ENCODE data around the gene HNF4A. TPM values are rescaled to one million over a fixed set of nuclear protein-coding genes. Genes with fewer than 3 reads are reported as not detected.

HNF4A gene
- total and polyA plus RNA-seq, 4 experiments from 2014 or later = not detected

- no peaks in the 10 kb centered on the region for H3K27me3 ChIP-seq (ENCODE audit: insufficient read depth, low read length)
- no peaks in the 10 kb centered on the region for H3K9me3 ChIP-seq (ENCODE audit: control insufficient read depth in 1 of 2, low read length in 2 of 2)
- no peak overlapping the region for H3K4me3 ChIP-seq (ENCODE audit: low read length in 2 of 2)
- no peaks in the 10 kb centered on the region for H3K9me3 Mint-ChIP-seq
- H3K4me1 ChIP-seq (ENCODE audit: insufficient read depth, low read length) = no peaks in the 10 kb centered on the region
- H3K36me3 Mint-ChIP-seq = no peaks in the 10 kb centered on the region
- H3K27ac Mint-ChIP-seq = no peak overlapping the region
- CTCF ChIA-PET (ENCODE audit: partially characterized antibody) = interaction anchor here (0.7 to 1.1 kb wide), 3 partner anchors 13 to 1929 kb away, joined by 3 to 6 read pairs (median 3); no protein-coding TSS in a partner anchor
- no peaks in the 10 kb centered on the region for H3K4me1 Mint-ChIP-seq
- POLR2A ChIA-PET (ENCODE audit: partially characterized antibody) = no interaction called here
- DNase-seq = no peak
- intact Hi-C loops (cut with micrococcal nuclease) = no loop called here
- H3K27ac ChIP-seq (ENCODE audit: low read depth, low read length) = no peak overlapping the region
- peaks cover 0 to 1% of the 10 kb centered on the region in 2 donors for H3K27me3 Mint-ChIP-seq
- no peak overlapping the region for H3K4me3 Mint-ChIP-seq
- no peaks in the 10 kb centered on the region for H3K36me3 ChIP-seq (ENCODE audit: insufficient read depth, low read length)
Observed at GRCh38 chr20:44367746-44368145, 12.2 kb downstream of the HNF4A start.

DNA sequence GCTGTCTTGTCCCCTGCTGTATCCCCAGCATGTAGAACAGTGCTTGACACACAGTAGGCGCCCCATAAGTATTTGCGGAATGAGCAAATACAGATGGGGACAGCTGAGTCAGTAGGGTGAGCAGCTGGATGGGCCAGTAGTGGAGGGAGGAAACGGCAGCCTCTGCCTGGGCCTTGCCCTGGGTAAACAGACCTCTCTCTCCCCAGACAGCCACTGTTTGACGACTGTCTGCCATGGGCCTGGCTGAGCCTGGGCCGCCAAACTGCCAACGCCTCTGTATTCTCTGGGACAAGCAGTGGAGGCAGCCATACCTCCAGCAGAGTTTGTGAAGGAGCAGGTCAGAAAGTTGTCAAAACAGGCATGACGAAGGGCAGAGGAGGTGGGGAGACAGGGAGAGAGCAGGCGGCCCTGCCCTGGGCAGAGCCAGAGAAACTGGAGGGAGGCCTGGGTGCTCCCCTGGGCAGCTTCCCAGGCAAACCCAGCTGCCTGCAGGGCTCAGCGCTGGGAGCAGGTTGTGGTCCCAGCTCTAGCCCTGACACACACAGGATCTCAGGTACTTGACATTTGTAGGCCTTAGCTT, 15.2 kb downstream of the HNF4A start:
- no peak overlapping the region for H3K27ac ChIP-seq (ENCODE audit: low read depth, low read length)
- no peaks in the 10 kb centered on the region for H3K27me3 ChIP-seq (ENCODE audit: insufficient read depth, low read length)
- CTCF ChIA-PET (ENCODE audit: partially characterized antibody) = interaction anchor here (1.7 kb wide), 1 partner anchor 14 kb away, joined by 5 read pairs; no protein-coding TSS in a partner anchor
- no peaks in the 10 kb centered on the region for H3K4me1 ChIP-seq (ENCODE audit: insufficient read depth, low read length)
- H3K4me1 Mint-ChIP-seq = no peaks in the 10 kb centered on the region
- peaks cover 0 to 2% (median 0%) of the 10 kb centered on the region in 8 donors for H3K9me3 Mint-ChIP-seq
- no peak overlapping the region for H3K4me3 Mint-ChIP-seq
- no peaks in the 10 kb centered on the region for H3K36me3 Mint-ChIP-seq
- no peak overlapping the region for H3K27ac Mint-ChIP-seq
- POLR2A ChIA-PET (ENCODE audit: partially characterized antibody) = no interaction called here
- H3K4me3 ChIP-seq (ENCODE audit: low read length in 2 of 2) = no peak overlapping the region
- no peaks in the 10 kb centered on the region for H3K9me3 ChIP-seq (ENCODE audit: control insufficient read depth in 1 of 2, low read length in 2 of 2)
- H3K27me3 Mint-ChIP-seq = peaks cover 3 to 10% of the 10 kb centered on the region in 2 donors
- DNase-seq = no peak
- intact Hi-C loops (cut with micrococcal nuclease) = no loop called here
- no peaks in the 10 kb centered on the region for H3K36me3 ChIP-seq (ENCODE audit: insufficient read depth, low read length)

DNA sequence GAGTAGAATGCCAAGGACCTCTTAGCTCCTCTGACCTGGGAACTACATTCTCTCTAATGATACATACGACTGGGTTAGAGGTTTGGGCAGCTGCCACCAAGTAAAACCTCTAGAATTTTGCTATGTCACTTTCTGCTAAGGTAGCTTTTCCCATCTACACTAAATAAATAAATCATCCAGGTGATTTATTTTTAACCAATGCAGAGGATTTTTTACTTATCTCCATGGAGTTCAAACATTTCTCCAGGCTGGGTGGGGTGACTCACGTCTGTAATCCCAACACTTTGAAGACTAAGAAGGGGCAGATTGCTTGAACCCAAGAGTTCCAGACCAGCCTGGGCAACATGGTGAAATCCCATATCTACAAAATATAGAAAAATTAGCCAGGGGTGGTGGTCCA, 27.1 kb downstream of the HNF4A start:
- no peak for DNase-seq
- ChIA-PET CTCF (ENCODE audit: partially characterized antibody) (interaction anchor here (0.7 to 7.1 kb wide), 6 partner anchors 58 to 316 kb away, joined by 3 to 95 read pairs (median 4); partner anchors contain the start of gene FITM2), POLR2A (ENCODE audit: partially characterized antibody) (no interaction called here)
- H3K9me3 Mint-ChIP-seq = no peaks in the 10 kb centered on the region
- no peaks in the 10 kb centered on the region for H3K9me3 ChIP-seq (ENCODE audit: control insufficient read depth in 1 of 2, low read length in 2 of 2)
- no peaks in the 10 kb centered on the region for H3K4me1 ChIP-seq (ENCODE audit: insufficient read depth, low read length)
- H3K27ac ChIP-seq (ENCODE audit: low read depth, low read length) = no peak overlapping the region
- peaks cover 0 to 4% (median 1%) of the 10 kb centered on the region in 4 donors for H3K4me1 Mint-ChIP-seq
- no peak overlapping the region for H3K27ac Mint-ChIP-seq
- H3K4me3 Mint-ChIP-seq = no peak overlapping the region
- intact Hi-C loops (cut with micrococcal nuclease) = loop anchor here (5.0 kb wide), 1 partner anchor 70 kb away; the partner anchor contains the start of gene FITM2
- H3K27me3 ChIP-seq (ENCODE audit: insufficient read depth, low read length) = no peaks in the 10 kb centered on the region
- peaks cover 5 to 9% of the 10 kb centered on the region in 2 donors for H3K27me3 Mint-ChIP-seq
- no peak overlapping the region for H3K4me3 ChIP-seq (ENCODE audit: low read length in 2 of 2)
- no peaks in the 10 kb centered on the region for H3K36me3 Mint-ChIP-seq
- H3K36me3 ChIP-seq (ENCODE audit: insufficient read depth, low read length) = no peaks in the 10 kb centered on the region

DNA sequence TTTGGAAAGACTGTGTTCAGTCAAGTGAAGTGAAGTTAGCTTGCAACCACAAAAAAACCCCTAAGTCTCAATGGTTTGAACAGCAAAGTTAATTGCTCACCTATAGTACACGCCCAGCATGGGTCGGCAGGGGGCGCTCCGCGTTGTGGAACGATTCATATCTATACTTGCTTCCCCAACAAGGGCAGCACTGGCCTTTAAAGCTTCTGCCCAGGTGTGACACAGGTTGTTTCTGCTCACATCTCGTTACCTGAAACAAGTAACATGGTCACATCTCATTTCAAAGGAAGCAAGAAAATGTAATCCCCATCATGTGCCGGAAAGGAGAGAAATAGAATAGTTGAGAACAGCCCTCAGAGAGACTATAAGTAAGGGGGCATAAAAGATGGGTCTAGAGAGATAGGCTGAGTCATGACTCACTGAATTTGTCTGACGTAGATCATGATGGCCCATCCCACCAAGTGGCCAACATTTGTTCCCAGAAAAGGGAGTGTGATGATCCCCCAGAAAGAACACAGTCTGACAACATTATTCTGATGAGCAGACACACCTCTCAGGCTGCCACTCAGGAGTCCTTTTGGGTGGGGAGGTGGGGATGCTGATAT, 29.0 kb downstream of the HNF4A start:
- Histone ChIP-seq H3K9me3 (ENCODE audit: control insufficient read depth in 1 of 2, low read length in 2 of 2) (no peaks in the 10 kb centered on the region), H3K36me3 (ENCODE audit: insufficient read depth, low read length) (no peaks in the 10 kb centered on the region), H3K27ac (ENCODE audit: low read depth, low read length) (no peak overlapping the region), H3K4me1 (ENCODE audit: insufficient read depth, low read length) (no peaks in the 10 kb centered on the region), H3K27me3 (ENCODE audit: insufficient read depth, low read length) (no peaks in the 10 kb centered on the region), H3K4me3 (ENCODE audit: low read length in 2 of 2) (no peak overlapping the region)
- H3K4me3 Mint-ChIP-seq = no peak overlapping the region
- ChIA-PET CTCF (ENCODE audit: partially characterized antibody) (interaction anchor here (0.6 to 7.1 kb wide), 20 partner anchors 9 to 484 kb away, joined by 3 to 95 read pairs (median 4); partner anchors contain the start of genes ADA and FITM2), POLR2A (ENCODE audit: partially characterized antibody) (no interaction called here)
- intact Hi-C loops (cut with micrococcal nuclease) = loop anchor here (1.0 to 5.0 kb wide), 7 partner anchors 72 to 483 kb away; partner anchors contain the start of genes FITM2 and SERINC3
- H3K36me3 Mint-ChIP-seq = no peaks in the 10 kb centered on the region
- peak; percentile 64 to 70 (median 67) for DNase-seq
- H3K4me1 Mint-ChIP-seq = peaks cover 2 to 11% (median 6%) of the 10 kb centered on the region in 4 donors
- peak overlapping the region in 1 of 7 donors; percentile 50 for H3K27ac Mint-ChIP-seq
- peaks cover 8 to 15% of the 10 kb centered on the region in 2 donors for H3K27me3 Mint-ChIP-seq
- H3K9me3 Mint-ChIP-seq = no peaks in the 10 kb centered on the region

- H3K27ac ChIP-seq (ENCODE audit: low read depth, low read length) = no peak overlapping the region
- intact Hi-C loops (cut with micrococcal nuclease) = loop anchor here (1.0 to 5.0 kb wide), 5 partner anchors 74 to 479 kb away; partner anchors contain the start of gene SERINC3
- no peaks in the 10 kb centered on the region for H3K27me3 ChIP-seq (ENCODE audit: insufficient read depth, low read length)
- H3K36me3 ChIP-seq (ENCODE audit: insufficient read depth, low read length) = no peaks in the 10 kb centered on the region
- no peaks in the 10 kb centered on the region for H3K36me3 Mint-ChIP-seq
- H3K4me3 Mint-ChIP-seq = no peak overlapping the region
- H3K4me3 ChIP-seq (ENCODE audit: low read length in 2 of 2) = no peak overlapping the region
- H3K27me3 Mint-ChIP-seq = peaks cover 8 to 17% of the 10 kb centered on the region in 2 donors
- POLR2A ChIA-PET (ENCODE audit: partially characterized antibody) = no interaction called here
- H3K4me1 ChIP-seq (ENCODE audit: insufficient read depth, low read length) = no peaks in the 10 kb centered on the region
- no peaks in the 10 kb centered on the region for H3K9me3 Mint-ChIP-seq
- no peaks in the 10 kb centered on the region for H3K9me3 ChIP-seq (ENCODE audit: control insufficient read depth in 1 of 2, low read length in 2 of 2)
- no peak overlapping the region for H3K27ac Mint-ChIP-seq
- DNase-seq = peak; percentile 41 to 69 (median 46)
- CTCF ChIA-PET (ENCODE audit: partially characterized antibody) = interaction anchor here (0.9 to 3.0 kb wide), 6 partner anchors 170 to 226 kb away, joined by 3 to 26 read pairs (median 3); no protein-coding TSS in a partner anchor
- peaks cover 2 to 11% (median 6%) of the 10 kb centered on the region in 4 donors for H3K4me1 Mint-ChIP-seq
Observed at GRCh38 chr20:44388466-44389023, 33.0 kb downstream of the HNF4A start.

GRCh38 chr20:44389871-44390270, 34.4 kb downstream of the HNF4A start:
- DNase-seq = no peak
- peaks cover 6 to 15% of the 10 kb centered on the region in 2 donors for H3K27me3 Mint-ChIP-seq
- no peaks in the 10 kb centered on the region for H3K36me3 Mint-ChIP-seq
- H3K9me3 Mint-ChIP-seq = no peaks in the 10 kb centered on the region
- no peaks in the 10 kb centered on the region for H3K36me3 ChIP-seq (ENCODE audit: insufficient read depth, low read length)
- intact Hi-C loops (cut with micrococcal nuclease) = loop anchor here (5.0 kb wide), 3 partner anchors 72 to 273 kb away; partner anchors contain the start of gene SERINC3
- H3K4me3 Mint-ChIP-seq = no peak overlapping the region
- POLR2A ChIA-PET (ENCODE audit: partially characterized antibody) = no interaction called here
- no peak overlapping the region for H3K27ac ChIP-seq (ENCODE audit: low read depth, low read length)
- H3K27ac Mint-ChIP-seq = no peak overlapping the region
- no peaks in the 10 kb centered on the region for H3K9me3 ChIP-seq (ENCODE audit: control insufficient read depth in 1 of 2, low read length in 2 of 2)
- no peaks in the 10 kb centered on the region for H3K4me1 ChIP-seq (ENCODE audit: insufficient read depth, low read length)
- no peaks in the 10 kb centered on the region for H3K27me3 ChIP-seq (ENCODE audit: insufficient read depth, low read length)
- CTCF ChIA-PET (ENCODE audit: partially characterized antibody) = interaction anchor here (1.4 to 3.0 kb wide), 2 partner anchors 10 to 220 kb away, joined by 6 to 26 read pairs; no protein-coding TSS in a partner anchor
- H3K4me1 Mint-ChIP-seq = peaks cover 2 to 7% (median 5%) of the 10 kb centered on the region in 4 donors
- H3K4me3 ChIP-seq (ENCODE audit: low read length in 2 of 2) = no peak overlapping the region

- no peak overlapping the region for H3K27ac ChIP-seq (ENCODE audit: low read depth, low read length)
- Mint-ChIP-seq H3K9me3 (no peaks in the 10 kb centered on the region), H3K27me3 (peaks cover 6 to 15% of the 10 kb centered on the region in 2 donors), H3K4me3 (no peak overlapping the region), H3K27ac (no peak overlapping the region), H3K36me3 (no peaks in the 10 kb centered on the region), H3K4me1 (peaks cover 2 to 7% (median 5%) of the 10 kb centered on the region in 4 donors)
- ChIA-PET CTCF (ENCODE audit: partially characterized antibody) (interaction anchor here (1.4 to 3.0 kb wide), 2 partner anchors 9 to 219 kb away, joined by 6 to 26 read pairs; no protein-coding TSS in a partner anchor), POLR2A (ENCODE audit: partially characterized antibody) (no interaction called here)
- intact Hi-C loops (cut with micrococcal nuclease) = no loop called here
- H3K9me3 ChIP-seq (ENCODE audit: control insufficient read depth in 1 of 2, low read length in 2 of 2) = no peaks in the 10 kb centered on the region
- H3K36me3 ChIP-seq (ENCODE audit: insufficient read depth, low read length) = no peaks in the 10 kb centered on the region
- no peaks in the 10 kb centered on the region for H3K27me3 ChIP-seq (ENCODE audit: insufficient read depth, low read length)
- H3K4me1 ChIP-seq (ENCODE audit: insufficient read depth, low read length) = no peaks in the 10 kb centered on the region
- no peak overlapping the region for H3K4me3 ChIP-seq (ENCODE audit: low read length in 2 of 2)
- DNase-seq = no peak
Observed at GRCh38 chr20:44390280-44390679, 34.8 kb downstream of the HNF4A start.

Measured in CD4-positive, alpha-beta memory T cell (primary cell).